ENCODE results near the gene IFFO2.

DNA sequence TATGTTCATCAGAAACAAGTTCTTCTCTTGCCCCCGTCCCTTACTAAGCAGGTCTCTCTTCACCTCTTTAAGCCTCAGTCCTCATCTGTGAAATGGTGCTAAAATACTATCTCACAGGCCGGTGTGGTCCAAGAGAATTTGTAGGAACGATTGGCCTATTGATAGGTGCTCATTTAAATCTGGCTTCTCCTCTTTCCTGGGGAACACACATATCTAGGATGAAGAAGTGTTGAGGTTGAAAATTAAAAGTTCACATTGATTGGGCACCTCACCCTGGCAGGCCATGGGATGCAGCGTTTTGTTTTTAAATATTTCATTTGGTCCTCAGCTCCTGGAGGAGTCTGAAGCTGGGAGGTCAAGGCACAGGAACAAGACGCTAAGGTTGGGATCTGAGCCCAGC lies 88.1 kb downstream of the IFFO2 start:
- TF ChIP-seq, protein P1, sequence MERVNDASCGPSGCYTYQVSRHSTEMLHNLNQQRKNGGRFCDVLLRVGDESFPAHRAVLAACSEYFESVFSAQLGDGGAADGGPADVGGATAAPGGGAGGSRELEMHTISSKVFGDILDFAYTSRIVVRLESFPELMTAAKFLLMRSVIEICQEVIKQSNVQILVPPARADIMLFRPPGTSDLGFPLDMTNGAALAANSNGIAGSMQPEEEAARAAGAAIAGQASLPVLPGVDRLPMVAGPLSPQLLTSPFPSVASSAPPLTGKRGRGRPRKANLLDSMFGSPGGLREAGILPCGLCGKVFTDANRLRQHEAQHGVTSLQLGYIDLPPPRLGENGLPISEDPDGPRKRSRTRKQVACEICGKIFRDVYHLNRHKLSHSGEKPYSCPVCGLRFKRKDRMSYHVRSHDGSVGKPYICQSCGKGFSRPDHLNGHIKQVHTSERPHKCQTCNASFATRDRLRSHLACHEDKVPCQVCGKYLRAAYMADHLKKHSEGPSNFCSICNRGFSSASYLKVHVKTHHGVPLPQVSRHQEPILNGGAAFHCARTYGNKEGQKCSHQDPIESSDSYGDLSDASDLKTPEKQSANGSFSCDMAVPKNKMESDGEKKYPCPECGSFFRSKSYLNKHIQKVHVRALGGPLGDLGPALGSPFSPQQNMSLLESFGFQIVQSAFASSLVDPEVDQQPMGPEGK (CRISPR knock-in tag; IDR thresholded peaks at IDR 0.05; ENCODE audit: borderline replicate concordance) = no peak
- TF ChIP-seq, protein P2, sequence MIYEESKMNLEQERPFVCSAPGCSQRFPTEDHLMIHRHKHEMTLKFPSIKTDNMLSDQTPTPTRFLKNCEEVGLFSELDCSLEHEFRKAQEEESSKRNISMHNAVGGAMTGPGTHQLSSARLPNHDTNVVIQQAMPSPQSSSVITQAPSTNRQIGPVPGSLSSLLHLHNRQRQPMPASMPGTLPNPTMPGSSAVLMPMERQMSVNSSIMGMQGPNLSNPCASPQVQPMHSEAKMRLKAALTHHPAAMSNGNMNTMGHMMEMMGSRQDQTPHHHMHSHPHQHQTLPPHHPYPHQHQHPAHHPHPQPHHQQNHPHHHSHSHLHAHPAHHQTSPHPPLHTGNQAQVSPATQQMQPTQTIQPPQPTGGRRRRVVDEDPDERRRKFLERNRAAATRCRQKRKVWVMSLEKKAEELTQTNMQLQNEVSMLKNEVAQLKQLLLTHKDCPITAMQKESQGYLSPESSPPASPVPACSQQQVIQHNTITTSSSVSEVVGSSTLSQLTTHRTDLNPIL (CRISPR knock-in tag; IDR thresholded peaks at IDR 0.05; ENCODE audit: low read depth) = no peak
- TF ChIP-seq ZNF565 (CRISPR knock-in tag; conservative IDR thresholded peaks at IDR 0.05; ENCODE audit: low read depth) = no peak
- no peak for TF ChIP-seq ZFP3 (CRISPR knock-in tag; IDR thresholded peaks at IDR 0.05)
